HepG2 (cell line): ENCODE data around the gene PPAN. TPM values are rescaled to one million over a fixed set of nuclear protein-coding genes. Genes with fewer than 3 reads are reported as not detected.

Experiments
- ATAC-seq: fragments of 200-7000 bp; cut with Tn5 transposase; 3 replicates; pipeline ENCODE4 v1.9.1; 2020; ENCODE audit warnings: mild to moderate bottlenecking, moderate library complexity
- BruUV-seq: library from RNA; stranded (reverse); fragments of 400-500 nt; replicated peaks from 2 replicates; lab custom pipeline; 2021; lab: Mats Ljungman, UMichigan
- CTCF ChIA-PET: fragments of 300-600 bp; formaldehyde crosslinking; extraction: SDS; loops from one replicate; lab custom pipeline; 2021; ENCODE audit warnings: low total read pairs, inconsistent platforms, low intra/inter-chr PET ratio; lab: Yijun Ruan, JAX
- POLR2A ChIA-PET: fragments of 350-600 bp; sonication (Branson Sonifier 250); formaldehyde crosslinking; loops from one replicate; lab custom pipeline; 2020; ENCODE audit warnings: antibody characterized with exemption, inconsistent platforms; lab: Yijun Ruan, JAX
- DNase-seq: peaks from one replicate; pipeline ENCODE4 v3.0.0-alpha.2; 2015; ENCODE audit warnings: low spot score
- FAIRE-seq: peaks from 3 replicates; lab custom pipeline; 2011; peaks lifted over from hg19 to GRCh38; lab: Jason Lieb, UNC
- H2AFZ ChIP-seq: one replicate; pipeline ENCODE4 v1.6.1; 2011; ENCODE audit warnings: low read length, inconsistent platforms
- H3K27ac ChIP-seq: fragments of 300-600 bp; 3 replicates; pipeline ENCODE4 v1.8.0; 2011; ENCODE audit warnings: mixed run types, mild to moderate bottlenecking, mixed read lengths, low read length, inconsistent platforms; ENCODE audit not compliant: insufficient read depth; ENCODE audit errors: extremely low read length
- H3K27me3 ChIP-seq, 2 experiments: fragments of 200-600 bp in 1 of 2; 2 replicates in 1 of 2; 3 replicates in 1 of 2; pipeline versions ENCODE4 v1.6.0 to v1.8.0; 2011; ENCODE audit warnings: low read length in 2 of 2, mild to moderate bottlenecking in 2 of 2, moderate library complexity in 2 of 2, inconsistent platforms in 1 of 2; ENCODE audit not compliant: insufficient read depth in 2 of 2, control insufficient read depth in 1 of 2
- H3K36me3 ChIP-seq, 2 experiments: fragments of 200-600 bp in 1 of 2; replicated peaks in 1 of 2; 2 replicates in 1 of 2; 3 replicates in 1 of 2; pipeline versions ENCODE4 v1.5.1 to v1.8.0; 2011; ENCODE audit warnings: low read length in 2 of 2, inconsistent platforms in 1 of 2; ENCODE audit not compliant: insufficient read depth in 2 of 2, control insufficient read depth in 1 of 2
- H3K4me1 ChIP-seq: 2 replicates; pipeline ENCODE4 v1.5.1; 2012; ENCODE audit warnings: low read length, inconsistent platforms; ENCODE audit not compliant: insufficient read depth
- H3K4me2 ChIP-seq: 2 replicates; pipeline ENCODE4 v1.6.0; 2011; ENCODE audit warnings: low read depth, low read length, inconsistent platforms
- H3K4me3 ChIP-seq, 3 experiments: fragments of 200-600 bp in 1 of 3; sonication (generic), shearing (Covaris generic) in 1 of 3; replicated peaks in 1 of 3; 2 replicates each; pipeline ENCODE4 v1.5.1; 2011 to 2016; ENCODE audit warnings: low read length in 3 of 3, inconsistent platforms in 2 of 3, low read depth in 2 of 3, mild to moderate bottlenecking in 2 of 3, control low read depth in 1 of 3, mixed read lengths in 1 of 3; ENCODE audit not compliant: insufficient read depth in 1 of 3
- H3K79me2 ChIP-seq: one replicate; pipeline ENCODE4 v1.6.1; 2011; ENCODE audit warnings: low read length, inconsistent platforms; ENCODE audit not compliant: insufficient read depth
- H3K9ac ChIP-seq: 2 replicates; pipeline ENCODE4 v1.6.0; 2011; ENCODE audit warnings: mild to moderate bottlenecking, low read depth, low read length, inconsistent platforms; ENCODE audit not compliant: insufficient read depth
- H3K9me3 ChIP-seq: 2 replicates; pipeline ENCODE4 v1.5.1; 2012; ENCODE audit warnings: mild to moderate bottlenecking, low read length
- H4K20me1 ChIP-seq: 2 replicates; pipeline ENCODE4 v1.6.0; 2011; ENCODE audit warnings: inconsistent platforms, mild to moderate bottlenecking, low read length, moderate library complexity; ENCODE audit not compliant: insufficient read depth
- ATF5 ChIP-seq: sonication (generic); formaldehyde crosslinking; IDR thresholded peaks from 2 replicates; pipeline ENCODE4 v1.4.0; 2020; ENCODE audit warnings: mild to moderate bottlenecking, low read depth, missing genetic modification reagents
- CBFB ChIP-seq: sonication (generic); formaldehyde crosslinking; IDR thresholded peaks from 2 replicates; pipeline ENCODE4 v1.4.0; 2020; ENCODE audit warnings: missing genetic modification reagents
- HNF4G ChIP-seq, 2 experiments: sonication (generic) in 1 of 2; formaldehyde crosslinking in 1 of 2; IDR thresholded peaks; 2 replicates each; pipeline versions ENCODE4 v1.4.0 to v1.6.1; 2011 to 2020; ENCODE audit warnings: borderline replicate concordance in 2 of 2, low read depth in 2 of 2, mild to moderate bottlenecking in 2 of 2, low read length in 1 of 2, missing genetic modification reagents in 1 of 2, moderate library complexity in 1 of 2
- JUND ChIP-seq: sonication (generic); formaldehyde crosslinking; IDR thresholded peaks from 2 replicates; pipeline ENCODE4 v1.8.0; 2022; ENCODE audit warnings: mild to moderate bottlenecking, missing genetic modification reagents
- MXD3 ChIP-seq: IDR thresholded peaks from 2 replicates; pipeline ENCODE4 v1.6.1; 2016; ENCODE audit warnings: mild to moderate bottlenecking, missing biosample characterization, missing genetic modification reagents
- NBN ChIP-seq: fragments of 450-650 bp; conservative IDR thresholded peaks from 2 replicates; pipeline ENCODE4 v1.6.1; 2017
- NCOA1 ChIP-seq: sonication (generic); formaldehyde crosslinking; IDR thresholded peaks from 2 replicates; pipeline ENCODE4 v1.9.0; 2021; ENCODE audit warnings: missing genetic modification reagents
- NFATC3 ChIP-seq: sonication (generic); formaldehyde crosslinking; IDR thresholded peaks from 2 replicates; pipeline ENCODE4 v1.5.1; 2020; ENCODE audit warnings: mild to moderate bottlenecking, missing genetic modification reagents
- SP2 ChIP-seq: sonication (generic); formaldehyde crosslinking; IDR thresholded peaks from 2 replicates; pipeline ENCODE4 v1.5.1; 2020; ENCODE audit warnings: mild to moderate bottlenecking, missing genetic modification reagents
- TAF1 ChIP-seq: sonication (generic); formaldehyde crosslinking; IDR thresholded peaks from 2 replicates; pipeline ENCODE4 v1.4.0; 2020; ENCODE audit warnings: missing genetic modification reagents
- THAP9 ChIP-seq: sonication (generic); formaldehyde crosslinking; IDR thresholded peaks from 2 replicates; pipeline ENCODE4; 2020; ENCODE audit warnings: missing genetic modification reagents, mild to moderate bottlenecking, borderline replicate concordance
- YEATS2 ChIP-seq: sonication (generic); formaldehyde crosslinking; IDR thresholded peaks from 2 replicates; pipeline ENCODE4 v1.4.0; 2020; ENCODE audit warnings: missing genetic modification reagents, borderline replicate concordance
- ZNF235 ChIP-seq: sonication (generic); formaldehyde crosslinking; IDR thresholded peaks from 2 replicates; pipeline ENCODE4 v1.8.1; 2023; ENCODE audit warnings: mild to moderate bottlenecking, missing genetic modification reagents, borderline replicate concordance
- ZNF713 ChIP-seq: sonication (generic); formaldehyde crosslinking; IDR thresholded peaks from 2 replicates; pipeline ENCODE4 v1.4.0; 2020; ENCODE audit warnings: mild to moderate bottlenecking, missing genetic modification reagents
- ZNF737 ChIP-seq: sonication (generic); formaldehyde crosslinking; IDR thresholded peaks from 2 replicates; pipeline ENCODE4 v1.5.0; 2020; ENCODE audit warnings: missing genetic modification reagents, mild to moderate bottlenecking, borderline replicate concordance
- WGBS: methylation state at CpG from one replicate; pipeline ENCODE4 v1.1.6; 2017; ENCODE audit warnings: low lambda C conversion rate; 5-methylcytosine and 5-hydroxymethylcytosine counted together
- in situ Hi-C: cut with HindIII; loops from 2 replicates; pipeline ENCODE4 v1.10.0; 2017; ENCODE audit warnings: low pct_unique_long_range_greater_than_20kb; ENCODE audit not compliant: extremely low pct_ligation_motif_present
- intact Hi-C: fragments of 100-400 bp; cut with micrococcal nuclease; formaldehyde crosslinking; loops from one replicate; pipeline ENCODE4 v1.10.0; 2022; ENCODE audit not compliant: unreplicated experiment
- polyA plus RNA-seq, 8 experiments: library from polyadenylated mRNA; depleted of rRNA in 3 of 8; stranded (reverse) in 7 of 8; unstranded in 1 of 8; fragments of >200 nt; fragmentation: Illumina TruSeq in 4 of 8; extraction: Trizol in 4 of 8; gene quantifications; 2 replicates each; pipeline versions ENCODE4 v1.2.1 to v1.2.3, GENCODE V29; 2011 to 2016; ENCODE audit warnings: low read depth in 4 of 8, missing spikeins in 1 of 8, mixed read lengths in 1 of 8; ENCODE audit not compliant: insufficient read depth in 1 of 8
- total RNA-seq, 5 experiments: library from RNA; depleted of rRNA; stranded (reverse); fragments of >200 nt; fragmentation: Illumina TruSeq; extraction: Trizol; gene quantifications; 2 replicates each; pipeline ENCODE4 v1.2.3, GENCODE V29; 2016; ENCODE audit warnings: low read depth in 1 of 5
- TF ChIP-seq, protein P1 (sequence below): sonication (generic); formaldehyde crosslinking; IDR thresholded peaks from 2 replicates; pipeline ENCODE4 v1.4.0; 2020; ENCODE audit warnings: missing genetic modification reagents
- TF ChIP-seq, protein P2 (sequence below): IDR thresholded peaks from 2 replicates; pipeline ENCODE4 v1.6.1; 2016; ENCODE audit warnings: missing biosample characterization, missing genetic modification reagents, low read depth

The PPAN gene
- total and polyA plus RNA-seq, 2 of the 13 experiments (the other 11 are each of a cell fraction or from before 2014, with no cell fraction given): 36.2 to 41.9 TPM

GRCh38 chr19:10124429-10124828 is 18.3 kb downstream of the PPAN start:
- H3K9me3 ChIP-seq: no peaks in the 10 kb centered on the region
- H4K20me1 ChIP-seq: no peaks in the 10 kb centered on the region
- H3K4me2 ChIP-seq: no peak overlapping the region
- no TSS peak for BruUV-seq
- no peaks in the 10 kb centered on the region for H3K36me3 ChIP-seq
- peaks cover 2% of the 10 kb centered on the region for H3K79me2 ChIP-seq
- no peak for ATAC-seq
- no peaks in the 10 kb centered on the region for H3K4me1 ChIP-seq
- intact Hi-C loops: no loop called here
- no peaks in the 10 kb centered on the region; a peak in 1 of 5 replicates for H3K27me3 ChIP-seq
- no peak overlapping the region for H2AFZ ChIP-seq
- FAIRE-seq: no peak
- ChIA-PET CTCF (no interaction called here), POLR2A (no interaction called here)
- in situ Hi-C loops: no loop called here
- WGBS: 95% methylated on average over 7 of the region's 7 CpGs
- no peak overlapping the region for H3K27ac ChIP-seq
- H3K4me3 ChIP-seq: no peak overlapping the region
- H3K9ac ChIP-seq: no peak overlapping the region
- no peak for DNase-seq
- TF ChIP-seq MXD3 (CRISPR knock-in tag) (no peak), ATF5 (no peak), SP2 (CRISPR knock-in tag) (no peak), NFATC3 (CRISPR knock-in tag) (no peak), ZNF713 (CRISPR knock-in tag) (no peak), ZNF235 (no peak), JUND (no peak), THAP9 (no peak), TAF1 (CRISPR knock-in tag) (no peak), CBFB (no peak), NBN (no peak), ZNF737 (CRISPR knock-in tag) (no peak), NCOA1 (CRISPR knock-in tag) (no peak), YEATS2 (CRISPR knock-in tag) (no peak), HNF4G (IDR thresholded peaks at IDR 0.05; ENCODE audit: borderline replicate concordance, low read depth, low read length) (no peak), HNF4G (CRISPR knock-in tag; IDR thresholded peaks at IDR 0.05; ENCODE audit: borderline replicate concordance, low read depth) (no peak)
- TF ChIP-seq, protein P1, sequence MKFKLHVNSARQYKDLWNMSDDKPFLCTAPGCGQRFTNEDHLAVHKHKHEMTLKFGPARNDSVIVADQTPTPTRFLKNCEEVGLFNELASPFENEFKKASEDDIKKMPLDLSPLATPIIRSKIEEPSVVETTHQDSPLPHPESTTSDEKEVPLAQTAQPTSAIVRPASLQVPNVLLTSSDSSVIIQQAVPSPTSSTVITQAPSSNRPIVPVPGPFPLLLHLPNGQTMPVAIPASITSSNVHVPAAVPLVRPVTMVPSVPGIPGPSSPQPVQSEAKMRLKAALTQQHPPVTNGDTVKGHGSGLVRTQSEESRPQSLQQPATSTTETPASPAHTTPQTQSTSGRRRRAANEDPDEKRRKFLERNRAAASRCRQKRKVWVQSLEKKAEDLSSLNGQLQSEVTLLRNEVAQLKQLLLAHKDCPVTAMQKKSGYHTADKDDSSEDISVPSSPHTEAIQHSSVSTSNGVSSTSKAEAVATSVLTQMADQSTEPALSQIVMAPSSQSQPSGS (CRISPR knock-in tag): no peak
- TF ChIP-seq, protein P2, sequence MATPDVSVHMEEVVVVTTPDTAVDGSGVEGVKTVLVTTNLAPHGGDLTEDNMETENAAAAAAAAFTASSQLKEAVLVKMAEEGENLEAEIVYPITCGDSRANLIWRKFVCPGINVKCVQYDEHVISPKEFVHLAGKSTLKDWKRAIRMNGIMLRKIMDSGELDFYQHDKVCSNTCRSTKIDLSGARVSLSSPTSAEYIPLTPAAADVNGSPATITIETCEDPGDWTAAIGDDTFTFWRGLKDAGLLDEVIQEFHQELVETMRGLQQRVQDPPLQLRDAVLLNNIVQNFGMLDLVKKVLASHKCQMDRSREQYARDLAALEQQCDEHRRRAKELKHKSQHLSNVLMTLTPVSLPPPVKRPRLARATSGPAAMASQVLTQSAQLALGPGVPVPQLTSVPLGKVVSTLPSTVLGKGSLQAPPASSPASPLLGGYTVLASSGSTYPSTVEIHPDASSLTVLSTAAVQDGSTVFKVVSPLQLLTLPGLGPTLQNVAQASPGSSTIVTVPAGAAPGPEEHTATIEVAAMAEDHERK: no peak
